HepG2 (cell line): ENCODE data around the gene SLC35B2. TPM values are rescaled to one million over a fixed set of nuclear protein-coding genes. Genes with fewer than 3 reads are reported as not detected.

Experiments used
- CBFB ChIP-seq: sonication (generic); formaldehyde crosslinking; IDR thresholded peaks from 2 replicates; pipeline ENCODE4 v1.4.0; 2020; ENCODE audit warnings: missing genetic modification reagents
- CENPBD1 ChIP-seq: sonication (generic); formaldehyde crosslinking; IDR thresholded peaks from 2 replicates; pipeline ENCODE4 v1.8.0; 2022; ENCODE audit warnings: missing genetic modification reagents, low read depth, mild to moderate bottlenecking, borderline replicate concordance
- CREB3 ChIP-seq: sonication (generic); formaldehyde crosslinking; IDR thresholded peaks from 2 replicates; pipeline ENCODE4 v1.5.0; 2020; ENCODE audit warnings: missing genetic modification reagents
- CTCF ChIP-seq: sonication (generic); formaldehyde crosslinking; IDR thresholded peaks from 2 replicates; pipeline ENCODE4 v1.5.0; 2020; ENCODE audit warnings: mild to moderate bottlenecking, missing genetic modification reagents, moderate library complexity
- HNF4A ChIP-seq: sonication (generic); formaldehyde crosslinking; IDR thresholded peaks from 2 replicates; pipeline ENCODE4 v1.4.0; 2020; ENCODE audit warnings: missing genetic modification reagents
- IRX3 ChIP-seq: sonication (generic); formaldehyde crosslinking; IDR thresholded peaks from 2 replicates; pipeline ENCODE4 v1.8.1; 2023; ENCODE audit warnings: mild to moderate bottlenecking, low read depth, missing genetic modification reagents, borderline replicate concordance
- KDM5B ChIP-seq: sonication (generic); formaldehyde crosslinking; IDR thresholded peaks from 2 replicates; pipeline ENCODE4 v1.4.0; 2020; ENCODE audit warnings: missing genetic modification reagents, mild to moderate bottlenecking, borderline replicate concordance
- KLF16 ChIP-seq, 2 experiments: sonication (generic) in 1 of 2; formaldehyde crosslinking in 1 of 2; IDR thresholded peaks; 2 replicates each; pipeline versions ENCODE4 v1.6.1 to v1.8.0; 2016 to 2023; ENCODE audit warnings: missing genetic modification reagents in 2 of 2, missing compliant biosample characterization in 1 of 2
- MIXL1 ChIP-seq: IDR thresholded peaks from 2 replicates; pipeline ENCODE4 v1.6.1; 2016
- PHF5A ChIP-seq: IDR thresholded peaks from one replicate; pipeline ENCODE4 v1.6.1; 2018; ENCODE audit warnings: low read depth, missing genetic modification reagents; ENCODE audit not compliant: unreplicated experiment
- SMAD3 ChIP-seq: sonication (generic); formaldehyde crosslinking; IDR thresholded peaks from 2 replicates; pipeline ENCODE4 v1.4.0; 2020; ENCODE audit warnings: missing genetic modification reagents
- ZBTB38 ChIP-seq: sonication (generic); formaldehyde crosslinking; IDR thresholded peaks from 2 replicates; pipeline ENCODE4 v1.5.1; 2020; ENCODE audit warnings: mild to moderate bottlenecking, missing genetic modification reagents
- ZNF232 ChIP-seq: sonication (generic); formaldehyde crosslinking; IDR thresholded peaks from 2 replicates; pipeline ENCODE4 v1.4.0; 2020; ENCODE audit warnings: missing genetic modification reagents, borderline replicate concordance
- ZNF263 ChIP-seq: sonication (generic); formaldehyde crosslinking; IDR thresholded peaks from 2 replicates; pipeline ENCODE4 v1.4.0; 2020; ENCODE audit warnings: missing genetic modification reagents
- ZNF276 ChIP-seq: sonication (generic); formaldehyde crosslinking; IDR thresholded peaks from 2 replicates; pipeline ENCODE4 v1.4.0; 2020; ENCODE audit warnings: mild to moderate bottlenecking, low read depth, missing genetic modification reagents
- ZNF350 ChIP-seq: sonication (generic); formaldehyde crosslinking; IDR thresholded peaks from 2 replicates; pipeline ENCODE4 v1.4.0; 2020; ENCODE audit warnings: mild to moderate bottlenecking, low read depth, missing genetic modification reagents, borderline replicate concordance
- ZNF530 ChIP-seq: sonication (generic); formaldehyde crosslinking; IDR thresholded peaks from 2 replicates; pipeline ENCODE4 v1.5.0; 2020; ENCODE audit warnings: low read depth, mild to moderate bottlenecking, missing genetic modification reagents
- ZNF576 ChIP-seq: sonication (generic); formaldehyde crosslinking; IDR thresholded peaks from 2 replicates; pipeline ENCODE4 v1.4.0; 2020; ENCODE audit warnings: mild to moderate bottlenecking, missing genetic modification reagents
- ZNF580 ChIP-seq: IDR thresholded peaks from 2 replicates; pipeline ENCODE4 v1.6.1; 2016; ENCODE audit warnings: low read depth, borderline replicate concordance
- ZNF674 ChIP-seq: sonication (generic); formaldehyde crosslinking; IDR thresholded peaks from 2 replicates; pipeline ENCODE4 v1.5.0; 2020; ENCODE audit warnings: low read depth, mild to moderate bottlenecking, missing genetic modification reagents
- ZNF775 ChIP-seq: sonication (generic); formaldehyde crosslinking; IDR thresholded peaks from 2 replicates; pipeline ENCODE4 v1.4.0; 2020; ENCODE audit warnings: missing genetic modification reagents, mild to moderate bottlenecking, moderate library complexity, borderline replicate concordance
- ZNF788 ChIP-seq: sonication (generic); formaldehyde crosslinking; IDR thresholded peaks from 2 replicates; pipeline ENCODE4 v1.5.0; 2020; ENCODE audit warnings: mild to moderate bottlenecking, missing genetic modification reagents, borderline replicate concordance
- ZNF841 ChIP-seq: sonication (generic); formaldehyde crosslinking; IDR thresholded peaks from 2 replicates; pipeline ENCODE4 v1.8.1; 2023; ENCODE audit warnings: missing genetic modification reagents, borderline replicate concordance
- ZNF879 ChIP-seq: sonication (generic); formaldehyde crosslinking; IDR thresholded peaks from 2 replicates; pipeline ENCODE4 v1.8.1; 2023; ENCODE audit warnings: missing genetic modification reagents
- polyA plus RNA-seq, 8 experiments: library from polyadenylated mRNA; depleted of rRNA in 3 of 8; stranded (reverse) in 7 of 8; unstranded in 1 of 8; fragments of >200 nt; fragmentation: Illumina TruSeq in 4 of 8; extraction: Trizol in 4 of 8; gene quantifications; 2 replicates each; pipeline versions ENCODE4 v1.2.1 to v1.2.3, GENCODE V29; 2011 to 2016; ENCODE audit warnings: low read depth in 4 of 8, missing spikeins in 1 of 8, mixed read lengths in 1 of 8; ENCODE audit not compliant: insufficient read depth in 1 of 8
- total RNA-seq, 5 experiments: library from RNA; depleted of rRNA; stranded (reverse); fragments of >200 nt; fragmentation: Illumina TruSeq; extraction: Trizol; gene quantifications; 2 replicates each; pipeline ENCODE4 v1.2.3, GENCODE V29; 2016; ENCODE audit warnings: low read depth in 1 of 5

The SLC35B2 gene
- total and polyA plus RNA-seq, 2 of the 13 experiments (the other 11 are each of a cell fraction or from before 2014, with no cell fraction given), result 61.1 to 148 TPM

- peak; percentile 50; the same call in 1 of the 2 replicates for TF ChIP-seq KDM5B (CRISPR knock-in tag)
- peak in 1 of 2 experiments; percentile 64; a peak in 1 of 4 replicates for TF ChIP-seq KLF16 (CRISPR knock-in tag; IDR thresholded peaks at IDR 0.05)
- no peak for TF ChIP-seq ZNF276 (CRISPR knock-in tag)
- no peak for TF ChIP-seq ZNF576
- TF ChIP-seq ZNF350, result peak; percentile 53
- 0 out of 2 replicates have a peak, but pooled peaks have one; percentile 60 for TF ChIP-seq SMAD3 (CRISPR knock-in tag)
- TF ChIP-seq ZNF674 (CRISPR knock-in tag), result no peak
- peak; percentile 71; the same call in 1 of the 2 replicates for TF ChIP-seq ZNF788 (CRISPR knock-in tag)
- TF ChIP-seq ZNF530 (CRISPR knock-in tag), result no peak
- peak; percentile 97 for TF ChIP-seq ZNF263 (CRISPR knock-in tag)
- TF ChIP-seq ZNF232, result no peak
- TF ChIP-seq MIXL1 (CRISPR knock-in tag), result no peak
- peak; percentile 98 for TF ChIP-seq CTCF (CRISPR knock-in tag)
- TF ChIP-seq CENPBD1 (CRISPR knock-in tag), result no peak
- no peak for TF ChIP-seq IRX3 (CRISPR knock-in tag)
- no peak for TF ChIP-seq ZNF775 (CRISPR knock-in tag)
- TF ChIP-seq ZBTB38 (CRISPR knock-in tag), result peak; percentile 54
- no peak for TF ChIP-seq CREB3 (CRISPR knock-in tag)
- TF ChIP-seq ZNF841 (CRISPR knock-in tag), result no peak
- peak; percentile 95 for TF ChIP-seq HNF4A (CRISPR knock-in tag)
- TF ChIP-seq CBFB (CRISPR knock-in tag), result 0 out of 2 replicates have a peak, but pooled peaks have one; percentile 66
- TF ChIP-seq PHF5A (CRISPR knock-in tag), result peak; percentile 68
- 0 out of 2 replicates have a peak, but pooled peaks have one; percentile 10 for TF ChIP-seq ZNF879 (CRISPR knock-in tag)
- peak; percentile 63; the same call in 1 of the 2 replicates for TF ChIP-seq ZNF580 (CRISPR knock-in tag)
These were observed 23.0 kb downstream of the SLC35B2 start (continued) for GRCh38 chr6:44234101-44235025.
